T-helper 2 cell (primary cell): ENCODE measurements around the gene DRAP1.

Source experiments
- DNase-seq, 5 experiments: peaks; one replicate each; pipeline versions ENCODE4 v3.0.0 to v3.0.0-alpha.2; 2012 to 2022

The DRAP1 gene

DNA sequence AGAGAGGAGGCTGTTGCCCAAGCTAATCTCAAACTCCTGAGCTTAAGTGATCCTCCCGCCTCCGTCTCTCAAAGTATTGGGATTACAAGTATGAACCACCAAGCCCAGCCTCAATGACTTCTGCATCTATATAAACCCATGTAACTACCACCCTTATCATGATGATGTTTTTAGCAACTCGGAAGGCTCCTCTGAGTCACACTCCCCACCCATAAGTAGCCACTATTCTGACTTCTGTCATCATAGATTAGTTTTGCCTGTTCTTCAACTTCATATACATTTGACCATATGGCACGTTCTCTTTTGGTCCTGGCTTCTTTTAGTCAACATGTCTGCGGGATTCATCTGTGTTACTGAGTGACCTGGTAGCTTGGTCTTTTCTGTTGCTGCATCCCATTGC lies 12.6 kb upstream of the DRAP1 start:
- no peak for DNase-seq

DNA sequence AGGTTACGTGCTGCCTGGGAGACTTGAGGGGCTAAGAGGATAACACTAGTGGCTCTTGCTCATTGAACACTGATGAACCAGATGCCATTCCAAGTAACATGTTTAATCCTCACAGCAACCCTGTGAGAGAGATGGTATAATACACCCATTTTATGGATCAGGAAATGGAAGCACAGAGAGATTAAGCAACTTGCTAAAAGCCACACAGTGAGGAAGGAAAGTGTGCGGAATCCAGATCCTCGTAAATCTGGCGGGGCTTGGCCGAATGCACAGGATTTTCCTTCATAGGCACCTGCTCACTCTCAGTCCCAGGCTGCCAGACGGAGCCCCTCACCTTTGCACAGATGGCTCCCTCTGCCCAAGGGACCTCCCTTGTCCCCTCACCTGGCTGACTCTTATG lies 11.3 kb upstream of the DRAP1 start:
- DNase-seq = no peak

DNA sequence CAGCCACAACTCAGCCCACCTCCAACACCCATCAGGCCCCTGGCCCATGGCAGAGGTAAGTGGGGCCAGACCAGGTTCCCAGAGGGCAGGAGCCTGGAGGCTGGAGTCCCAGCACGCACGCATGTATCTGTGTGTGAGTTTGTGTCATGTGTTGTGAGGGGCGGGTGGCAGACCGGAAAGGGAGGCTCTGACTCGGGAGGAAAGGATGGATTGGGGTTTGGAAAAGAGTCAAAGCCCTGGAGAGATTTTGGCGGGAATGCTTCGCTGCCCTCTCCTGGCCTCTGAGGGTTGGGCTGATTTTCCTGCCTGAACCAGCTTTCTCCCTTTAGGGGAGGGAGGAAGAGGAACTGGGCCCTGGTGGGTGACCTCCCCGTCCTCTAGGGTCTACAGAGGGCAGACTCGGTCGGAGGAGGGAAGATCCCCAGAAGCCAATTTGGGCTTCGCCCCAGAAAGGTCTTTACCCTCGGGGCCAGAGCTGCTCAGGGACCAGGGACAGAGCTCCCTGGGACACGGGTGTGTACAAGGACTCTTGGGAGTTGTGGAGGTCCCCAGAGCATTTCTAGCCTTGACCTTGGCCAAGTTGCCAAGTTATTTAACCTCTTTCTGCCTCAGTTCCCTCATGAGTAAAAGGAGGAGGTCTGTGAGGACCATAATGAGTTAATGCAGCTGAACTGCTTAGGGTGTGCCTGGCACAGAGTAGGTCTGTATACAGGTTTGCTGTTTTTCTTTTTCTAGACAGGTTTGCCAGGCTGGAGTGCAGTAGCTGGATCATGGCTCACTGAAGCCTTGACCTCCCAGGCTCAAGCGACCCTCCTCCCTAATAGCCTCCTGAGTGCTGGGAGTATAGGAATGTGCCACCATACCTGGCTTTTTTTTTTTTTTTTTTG lies 7.3 kb upstream of the DRAP1 start:
- DNase-seq = no peak

GRCh38 chr11:65912845-65913244 lies 6.4 kb upstream of the DRAP1 start:
- DNase-seq = no peak

GRCh38 chr11:65915101-65915820 lies 4.0 kb upstream of the DRAP1 start:
- DNase-seq = no peak

- DNase-seq = no peak
Observed at GRCh38 chr11:65915821-65916251, 3.4 kb upstream of the DRAP1 start.

DNA sequence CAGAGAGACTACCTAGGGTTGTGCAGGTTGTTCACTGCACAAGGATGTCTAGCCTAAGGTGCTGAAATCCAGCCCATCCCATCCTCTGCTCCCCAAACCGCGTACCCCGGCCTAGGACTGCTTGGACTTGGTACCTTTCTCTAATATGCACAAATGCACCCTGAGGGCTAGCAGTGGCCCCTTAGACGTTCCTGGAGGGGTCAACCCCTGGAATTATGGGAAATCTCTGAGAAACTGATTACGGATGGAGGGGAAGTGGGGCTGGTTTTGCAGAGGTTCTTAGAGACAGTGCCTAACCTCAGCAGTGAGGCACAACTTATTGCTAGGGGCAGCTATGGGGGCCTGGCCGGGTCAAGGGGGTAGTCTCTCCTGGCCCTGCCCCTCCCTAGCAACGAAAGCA lies 2.8 kb upstream of the DRAP1 start:
- no peak for DNase-seq

GRCh38 chr11:65917077-65917433 lies 2.2 kb upstream of the DRAP1 start:
- DNase-seq = no peak

DNA sequence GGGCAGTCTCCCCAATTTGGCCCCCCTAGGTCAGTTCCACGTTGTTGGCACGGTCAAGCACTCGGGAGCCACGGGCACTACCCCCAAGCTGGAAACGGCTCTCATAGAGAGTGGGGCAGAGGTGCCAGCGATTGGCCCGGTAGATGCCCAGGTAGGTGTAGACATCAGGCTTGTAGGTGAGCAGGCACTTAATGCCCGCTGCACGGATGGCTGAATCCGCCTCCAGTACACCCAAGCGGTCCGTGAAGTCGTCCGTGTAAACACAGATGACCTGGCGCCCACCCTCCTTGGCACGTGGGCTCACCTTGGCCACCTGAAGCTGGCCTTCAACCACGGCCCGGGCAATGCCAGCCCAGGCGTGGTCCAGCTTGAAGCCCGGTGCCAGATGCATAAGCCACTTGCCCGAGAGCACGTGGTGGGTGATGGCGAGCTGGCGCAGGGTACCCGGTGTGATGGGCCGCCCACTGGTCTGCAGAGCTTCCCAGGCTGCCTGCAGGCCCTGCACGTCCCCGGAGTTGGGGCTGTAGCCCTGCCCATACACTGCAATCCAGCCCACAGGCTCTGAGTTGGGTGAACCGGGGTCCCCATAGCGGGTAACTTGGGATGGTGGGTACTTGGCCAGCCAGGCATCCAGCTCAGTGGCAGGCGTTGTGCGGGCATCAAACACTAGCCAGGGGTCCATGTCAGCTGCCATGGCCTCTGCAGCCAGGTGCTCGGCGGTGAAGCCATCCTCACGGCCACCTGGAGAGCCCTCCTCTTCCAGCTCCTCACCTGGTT lies 1.6 kb upstream of the DRAP1 start:
- no peak for DNase-seq

DNA sequence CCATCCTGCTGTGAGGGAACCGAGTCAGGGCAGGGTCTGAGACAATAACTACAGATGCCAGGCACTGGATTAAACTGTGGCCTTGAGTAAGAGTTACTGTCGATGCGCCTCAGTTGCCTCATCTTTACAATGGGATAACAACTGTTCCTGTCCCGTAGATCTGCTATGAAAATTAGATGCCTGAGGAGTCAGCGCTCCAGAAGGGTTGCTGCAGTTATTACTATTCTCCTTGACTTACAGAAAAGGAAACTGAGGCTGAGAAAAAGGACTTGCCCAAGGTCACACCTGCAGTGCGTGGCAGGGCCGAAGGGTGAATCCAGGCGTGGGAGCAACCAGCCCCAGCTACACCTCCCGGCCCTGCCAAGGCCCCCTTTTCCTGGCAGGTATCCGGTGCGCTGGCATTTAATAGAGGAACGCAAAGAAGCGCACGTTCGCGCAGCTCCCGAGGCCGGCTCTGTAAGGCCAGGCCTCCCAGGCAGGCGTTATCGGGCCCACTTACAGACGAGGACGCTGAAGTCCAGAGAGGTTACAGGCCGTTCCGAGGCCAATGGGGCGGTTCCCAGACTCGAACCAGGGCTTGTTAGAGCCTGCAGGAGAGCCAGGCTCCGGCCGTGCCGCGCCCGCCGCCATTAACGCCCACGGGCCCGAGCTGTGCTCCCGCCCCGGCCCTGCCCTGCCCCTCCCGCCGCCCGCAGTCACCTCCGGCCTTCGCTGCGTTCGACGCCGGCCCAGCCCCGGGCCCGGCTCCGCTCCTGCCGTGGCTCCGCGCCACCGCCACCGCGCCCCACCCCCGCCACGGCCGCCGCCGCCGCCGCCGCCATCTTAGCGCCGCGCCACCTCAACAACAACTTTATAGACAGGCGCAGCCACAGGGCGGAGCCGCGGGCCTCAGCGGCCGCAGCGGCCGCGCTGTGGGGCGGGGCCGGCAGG lies 750 bp upstream of the DRAP1 start, which contains the start of gene C11orf68:
C11orf68 (minus strand) TSS at position 852 of the 930 bp plus-strand sequence; CDS start at position 821, 31 bp downstream.
- DNase-seq = no peak

GRCh38 chr11:65919573-65920371 lies 546 bp downstream of the DRAP1 start:
- peak in 4 of 5 experiments; percentile 38 to 65 (median 57) for DNase-seq

DNA sequence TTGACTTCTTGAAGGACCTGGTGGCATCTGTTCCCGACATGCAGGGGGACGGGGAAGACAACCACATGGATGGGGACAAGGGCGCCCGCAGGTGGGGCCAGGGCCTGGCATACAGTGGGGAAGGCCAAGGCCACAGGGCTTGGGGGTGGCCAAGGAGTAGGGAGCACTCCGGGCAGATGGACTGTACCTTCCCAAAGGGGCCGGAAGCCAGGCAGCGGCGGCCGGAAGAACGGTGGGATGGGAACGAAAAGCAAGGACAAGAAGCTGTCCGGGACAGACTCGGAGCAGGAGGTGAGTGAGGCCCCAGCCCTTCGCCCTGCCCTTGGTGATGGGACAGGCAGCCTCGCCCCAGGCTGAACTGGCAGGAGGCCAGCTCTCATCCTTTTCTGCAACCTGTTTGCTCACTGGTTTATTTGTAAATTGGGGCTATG lies 1.2 kb downstream of the DRAP1 start:
- DNase-seq = no peak

- DNase-seq = no peak
Observed at GRCh38 chr11:65921033-65921555, 1.9 kb downstream of the DRAP1 start.

DNA sequence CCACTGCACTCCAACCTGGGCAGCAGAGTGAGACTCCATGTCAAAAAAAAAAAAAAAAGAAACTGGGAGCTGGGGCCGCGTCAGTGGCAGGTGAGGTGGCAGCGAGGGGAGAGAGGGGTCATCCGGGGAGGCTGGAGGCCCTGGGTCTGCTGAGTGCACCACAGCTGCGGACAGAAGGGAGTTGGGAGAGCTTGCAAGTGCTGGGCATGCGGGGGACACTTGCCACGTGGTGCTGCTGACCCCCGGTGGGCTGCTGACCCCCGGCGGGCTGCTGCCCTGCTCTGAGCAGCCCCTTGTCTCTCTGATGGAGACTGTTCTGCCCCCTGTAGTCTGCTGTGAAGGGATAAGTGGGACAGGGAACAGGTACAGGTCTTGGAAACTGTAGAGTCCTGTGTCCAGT lies 2.6 kb downstream of the DRAP1 start:
- no peak for DNase-seq

- DNase-seq = no peak
Observed at GRCh38 chr11:65922565-65922964, 3.3 kb downstream of the DRAP1 start.

- no peak for DNase-seq
Observed at GRCh38 chr11:65925397-65925796, 6.2 kb downstream of the DRAP1 start.

GRCh38 chr11:65927904-65928397 lies 8.7 kb downstream of the DRAP1 start:
- DNase-seq = peak; percentile 22 to 93 (median 61)

DNA sequence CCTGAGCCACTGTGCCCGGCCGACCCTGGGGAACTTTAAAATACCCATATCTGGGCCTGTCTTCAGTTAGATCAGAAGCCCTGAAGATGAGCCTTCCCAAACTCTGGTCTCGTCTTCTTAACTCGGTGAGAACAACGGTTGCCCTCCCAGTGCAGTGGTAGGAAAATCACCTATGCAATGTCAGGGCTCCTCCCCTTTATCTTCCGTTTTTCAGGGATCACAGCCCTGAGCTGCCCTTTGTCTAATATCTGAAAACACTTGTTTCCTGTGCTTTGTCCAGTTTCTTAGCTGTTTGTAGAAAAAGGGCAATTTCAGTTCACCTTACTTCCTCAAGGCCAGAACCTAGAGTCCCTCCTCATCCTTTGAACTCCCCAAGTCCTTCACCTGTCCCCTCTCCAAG lies 9.4 kb downstream of the DRAP1 start:
- no peak for DNase-seq

GRCh38 chr11:65931773-65932557 lies 12.7 kb downstream of the DRAP1 start:
- no peak for DNase-seq

DNA sequence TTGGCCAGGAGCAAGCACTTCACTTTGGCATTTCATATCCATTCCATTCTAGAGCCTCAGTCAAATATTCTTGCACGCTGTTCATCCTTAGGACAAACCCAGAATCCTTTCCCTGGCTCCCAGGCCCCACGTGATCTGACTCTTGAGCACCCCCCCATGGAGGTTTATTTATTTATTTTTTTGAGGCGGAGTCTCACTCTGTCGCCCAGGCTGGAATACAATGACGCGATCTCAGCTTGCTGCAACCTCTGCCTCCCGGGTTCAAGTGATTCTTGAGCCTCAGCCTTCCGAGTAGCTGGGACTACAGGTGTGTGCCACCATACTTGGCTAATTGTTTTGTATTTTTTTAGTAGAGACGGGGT lies 13.3 kb downstream of the DRAP1 start:
- no peak for DNase-seq
